Suprapubic skin (tissue), 4 donors: ENCODE measurements around the gene WDR4. TPM values are rescaled to one million over a fixed set of nuclear protein-coding genes. Genes with fewer than 3 reads are reported as not detected.
"Not testable (repeated sequence)": the region's sequence is repeated elsewhere in the genome, so short reads cannot be mapped to it uniquely, and the experiment has no call there.

Experiments
- DNase-seq, 2 donors: peaks; one replicate each; pipeline ENCODE4 v3.0.0-alpha.2; 2019; ENCODE audit warnings: low spot score in 2 of 2
- H3K27ac ChIP-seq: fragments of 200-600 bp; sonication (generic); one replicate; pipeline ENCODE4 v1.5.1; 2019
- H3K27me3 ChIP-seq: fragments of 200-600 bp; sonication (generic); one replicate; pipeline ENCODE4 v1.5.1; 2019
- H3K36me3 ChIP-seq: fragments of 200-600 bp; sonication (generic); one replicate; pipeline ENCODE4 v1.5.1; 2019
- H3K4me1 ChIP-seq: fragments of 200-600 bp; sonication (generic); one replicate; pipeline ENCODE4 v1.5.1; 2019
- H3K4me3 ChIP-seq: fragments of 200-600 bp; sonication (generic); one replicate; pipeline ENCODE4 v1.5.1; 2019; ENCODE audit warnings: mild to moderate bottlenecking
- H3K9me3 ChIP-seq: fragments of 200-600 bp; sonication (generic); one replicate; pipeline ENCODE4 v1.5.1; 2019
- EP300 ChIP-seq: sonication (generic); formaldehyde crosslinking; IDR thresholded peaks from one replicate; pipeline ENCODE4 v1.6.1; 2017; ENCODE audit warnings: antibody characterized with exemption
- POLR2A ChIP-seq, 2 donors: fragments of 450-650 bp; IDR thresholded peaks; one replicate each; pipeline ENCODE4 v1.6.1; 2017; ENCODE audit warnings: antibody characterized with exemption in 2 of 2, mild to moderate bottlenecking in 2 of 2, moderate library complexity in 2 of 2
- POLR2AphosphoS5 ChIP-seq, 3 donors: sonication (generic); formaldehyde crosslinking; IDR thresholded peaks; one replicate each; pipeline ENCODE4 v1.6.1; 2017; ENCODE audit warnings: antibody characterized with exemption in 3 of 3
- WGBS: methylation state at CpG from one replicate; pipeline ENCODE4 v1.1.5; 2018; 5-methylcytosine and 5-hydroxymethylcytosine counted together
- total RNA-seq, 4 donors: library from RNA; depleted of rRNA; stranded (reverse); fragments of >200 nt; gene quantifications; one replicate each; pipeline ENCODE4 v1.1.0, GENCODE V29; 2016
- TF ChIP-seq, protein P1 (sequence below), 2 donors: fragments of 200-600 bp in 1 of 2; fragments of 450-650 bp in 1 of 2; sonication (generic) in 1 of 2; IDR thresholded peaks; one replicate each; pipeline ENCODE4 v1.5.1; 2016 to 2019; ENCODE audit warnings: antibody characterized with exemption in 2 of 2, mild to moderate bottlenecking in 1 of 2, moderate library complexity in 1 of 2

The WDR4 gene
- total RNA-seq, 4 donors from 2014 or later: 10.1 to 18.7 (median 14.1) TPM

DNA sequence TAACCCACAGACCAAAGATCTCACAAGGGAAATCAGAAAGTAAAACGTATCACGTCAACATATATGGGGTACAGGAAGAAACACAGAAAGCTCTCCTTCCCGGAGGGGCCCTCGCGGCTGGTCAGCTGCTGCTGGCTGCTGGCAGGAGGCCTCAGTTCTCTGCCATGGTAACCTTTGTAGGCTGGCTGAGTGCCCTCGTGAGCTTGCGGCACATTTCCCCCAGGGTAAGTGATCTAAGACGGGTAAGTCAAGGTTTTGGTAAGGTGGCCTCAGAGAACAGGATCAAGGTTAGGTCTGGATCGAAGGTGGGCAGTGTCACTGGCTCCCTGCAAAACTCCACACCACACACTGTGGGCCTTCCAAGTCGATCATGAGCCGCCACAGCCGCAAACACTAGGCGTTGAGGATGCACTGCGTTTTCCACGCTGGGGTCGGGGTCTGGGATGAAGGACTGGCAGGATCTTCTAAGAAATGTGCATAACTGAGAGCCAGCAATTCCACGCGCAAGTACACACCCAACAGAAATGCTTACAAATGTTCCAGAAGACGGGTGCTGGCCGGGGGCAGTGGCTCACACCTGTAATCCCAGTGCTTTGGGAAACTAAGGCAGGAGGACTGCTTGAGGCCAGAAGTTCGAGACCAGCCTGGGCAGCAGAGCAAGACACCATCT, 33.9 kb downstream of the WDR4 start:
- H3K4me1 ChIP-seq: peaks cover 4% of the 10 kb centered on the region
- H3K36me3 ChIP-seq: peaks cover 87% of the 10 kb centered on the region
- H3K27ac ChIP-seq: peak overlapping the region; percentile 33
- no peaks in the 10 kb centered on the region for H3K9me3 ChIP-seq
- no peak overlapping the region for H3K4me3 ChIP-seq
- 73% methylated on average over 21 of the region's 21 CpGs for WGBS
- TF ChIP-seq POLR2A (IDR thresholded peaks at IDR 0.05): no peak
- TF ChIP-seq, protein P1, sequence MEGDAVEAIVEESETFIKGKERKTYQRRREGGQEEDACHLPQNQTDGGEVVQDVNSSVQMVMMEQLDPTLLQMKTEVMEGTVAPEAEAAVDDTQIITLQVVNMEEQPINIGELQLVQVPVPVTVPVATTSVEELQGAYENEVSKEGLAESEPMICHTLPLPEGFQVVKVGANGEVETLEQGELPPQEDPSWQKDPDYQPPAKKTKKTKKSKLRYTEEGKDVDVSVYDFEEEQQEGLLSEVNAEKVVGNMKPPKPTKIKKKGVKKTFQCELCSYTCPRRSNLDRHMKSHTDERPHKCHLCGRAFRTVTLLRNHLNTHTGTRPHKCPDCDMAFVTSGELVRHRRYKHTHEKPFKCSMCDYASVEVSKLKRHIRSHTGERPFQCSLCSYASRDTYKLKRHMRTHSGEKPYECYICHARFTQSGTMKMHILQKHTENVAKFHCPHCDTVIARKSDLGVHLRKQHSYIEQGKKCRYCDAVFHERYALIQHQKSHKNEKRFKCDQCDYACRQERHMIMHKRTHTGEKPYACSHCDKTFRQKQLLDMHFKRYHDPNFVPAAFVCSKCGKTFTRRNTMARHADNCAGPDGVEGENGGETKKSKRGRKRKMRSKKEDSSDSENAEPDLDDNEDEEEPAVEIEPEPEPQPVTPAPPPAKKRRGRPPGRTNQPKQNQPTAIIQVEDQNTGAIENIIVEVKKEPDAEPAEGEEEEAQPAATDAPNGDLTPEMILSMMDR (IDR thresholded peaks at IDR 0.05): no peak
- no peak for TF ChIP-seq EP300
- TF ChIP-seq POLR2AphosphoS5 (IDR thresholded peaks at IDR 0.05): no peak
- DNase-seq: peak; percentile 34 to 63
- no peaks in the 10 kb centered on the region for H3K27me3 ChIP-seq

DNA sequence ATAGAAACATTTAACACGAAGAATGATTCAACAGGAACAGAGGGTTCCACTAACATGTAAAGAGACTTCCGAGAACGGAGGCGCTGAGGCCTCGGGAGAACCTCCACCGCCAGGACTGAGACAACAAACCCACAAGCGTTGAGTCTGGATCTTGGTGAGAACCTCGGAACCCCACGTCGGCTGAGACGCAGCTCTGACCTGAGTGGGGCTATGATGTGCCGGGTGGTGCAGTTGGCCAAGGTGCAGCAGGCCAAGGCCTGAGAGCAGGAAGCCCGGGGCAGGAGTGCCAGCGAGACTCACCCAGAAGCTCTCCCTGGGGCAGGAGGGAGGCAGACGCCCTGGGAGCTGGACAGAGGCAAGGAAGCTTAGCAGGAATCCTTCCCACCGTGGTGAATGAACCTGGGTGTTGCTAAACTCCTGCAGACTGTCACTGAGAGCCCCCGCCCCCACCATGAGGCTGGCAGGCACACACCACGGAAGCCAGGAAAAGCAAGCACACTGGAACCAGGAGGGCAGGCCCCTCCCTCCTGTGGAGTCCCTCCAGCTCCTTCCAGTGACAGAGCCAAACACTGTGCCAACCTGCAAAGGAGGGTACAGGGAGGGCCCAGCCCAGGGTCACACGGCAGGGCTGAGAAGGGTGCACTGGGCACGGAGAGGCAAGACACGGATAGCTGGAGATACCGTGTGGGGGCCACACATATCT, 34.8 kb downstream of the WDR4 start:
- TF ChIP-seq, protein P1 (IDR thresholded peaks at IDR 0.05): no peak
- TF ChIP-seq EP300 (no peak), POLR2A (IDR thresholded peaks at IDR 0.05) (no peak), POLR2AphosphoS5 (IDR thresholded peaks at IDR 0.05) (no peak)
- H3K4me3 ChIP-seq: no peak overlapping the region
- peak overlapping the region; percentile 33 for H3K27ac ChIP-seq
- WGBS: 73% methylated on average over 19 of the region's 22 CpGs
- peaks cover 4% of the 10 kb centered on the region for H3K4me1 ChIP-seq
- H3K36me3 ChIP-seq: peaks cover 85% of the 10 kb centered on the region
- no peaks in the 10 kb centered on the region for H3K9me3 ChIP-seq
- DNase-seq: peak; percentile 47 to 80
- H3K27me3 ChIP-seq: no peaks in the 10 kb centered on the region

DNA sequence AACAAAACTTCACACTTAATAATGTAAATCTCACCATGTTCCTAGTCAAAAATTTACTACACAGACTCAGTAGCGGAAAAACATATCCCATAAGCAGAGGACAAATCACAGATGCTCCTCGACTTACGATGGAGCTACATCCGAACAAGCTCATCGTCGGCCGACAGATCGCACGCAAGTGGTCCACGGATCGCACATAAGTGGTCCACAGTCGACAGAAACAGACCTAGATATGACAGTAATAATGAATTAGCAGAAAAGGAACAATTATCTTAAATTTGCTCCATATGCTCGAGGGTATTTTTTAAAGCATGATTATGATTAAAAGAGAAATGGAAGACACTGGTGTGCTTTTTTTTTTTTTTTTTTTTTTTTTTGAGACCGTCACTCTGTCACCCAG, 36.3 kb downstream of the WDR4 start:
- peak in 1 of 2 donors; percentile 11 for DNase-seq
- Histone ChIP-seq H3K27me3 (no peaks in the 10 kb centered on the region), H3K4me1 (peaks cover 4% of the 10 kb centered on the region), H3K9me3 (no peaks in the 10 kb centered on the region), H3K36me3 (peaks cover 84% of the 10 kb centered on the region), H3K4me3 (no peak overlapping the region), H3K27ac (no peak overlapping the region)
- TF ChIP-seq POLR2AphosphoS5 (IDR thresholded peaks at IDR 0.05) (no peak), POLR2A (IDR thresholded peaks at IDR 0.05) (no peak), EP300 (no peak)
- TF ChIP-seq, protein P1 (IDR thresholded peaks at IDR 0.05): no peak
- 93% methylated on average over 14 of the region's 14 CpGs for WGBS

DNA sequence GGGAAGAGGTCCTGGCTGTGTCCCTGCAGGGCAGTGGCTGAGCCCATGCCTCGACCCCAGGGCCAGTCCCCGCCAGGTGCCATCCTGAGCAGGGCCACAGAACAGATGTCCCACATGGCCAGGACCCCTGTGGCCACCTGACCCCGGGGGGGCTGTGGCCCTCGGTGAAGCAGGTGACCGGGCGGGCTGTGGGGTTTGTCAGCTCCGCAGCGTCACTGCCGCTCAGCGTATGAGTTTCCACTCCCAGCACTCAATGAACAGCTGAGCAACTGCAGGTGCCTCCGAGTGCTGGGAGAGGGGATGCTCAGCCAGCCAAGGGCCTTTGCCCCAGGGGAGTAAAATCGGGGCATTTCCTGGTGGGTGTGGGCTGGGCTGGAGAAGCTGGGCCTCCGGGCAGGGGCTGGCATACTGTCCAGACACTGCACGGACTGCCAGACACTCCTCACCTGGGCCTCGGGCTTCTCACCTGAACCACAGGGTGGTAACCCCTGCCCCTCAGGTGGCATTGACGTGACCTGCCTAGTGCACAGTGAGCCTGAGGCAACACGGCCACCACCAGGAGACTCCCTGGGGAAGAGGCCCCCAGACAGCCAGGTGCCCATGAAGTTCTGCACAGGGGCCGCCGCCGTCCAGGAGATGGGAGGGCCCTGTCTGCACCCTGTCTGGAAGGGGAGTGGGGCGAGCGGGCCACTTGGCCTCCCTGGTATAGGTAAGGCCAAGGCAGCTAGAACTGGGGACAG, 37.3 kb downstream of the WDR4 start:
- H3K36me3 ChIP-seq: peaks cover 75% of the 10 kb centered on the region
- H3K4me1 ChIP-seq, H3K9me3 ChIP-seq, H3K27ac ChIP-seq, H3K4me3 ChIP-seq, H3K27me3 ChIP-seq: not testable (repeated sequence)
- peak; percentile 39 to 72 for DNase-seq
- 100% methylated on average over 2 of the region's 22 CpGs for WGBS

DNA sequence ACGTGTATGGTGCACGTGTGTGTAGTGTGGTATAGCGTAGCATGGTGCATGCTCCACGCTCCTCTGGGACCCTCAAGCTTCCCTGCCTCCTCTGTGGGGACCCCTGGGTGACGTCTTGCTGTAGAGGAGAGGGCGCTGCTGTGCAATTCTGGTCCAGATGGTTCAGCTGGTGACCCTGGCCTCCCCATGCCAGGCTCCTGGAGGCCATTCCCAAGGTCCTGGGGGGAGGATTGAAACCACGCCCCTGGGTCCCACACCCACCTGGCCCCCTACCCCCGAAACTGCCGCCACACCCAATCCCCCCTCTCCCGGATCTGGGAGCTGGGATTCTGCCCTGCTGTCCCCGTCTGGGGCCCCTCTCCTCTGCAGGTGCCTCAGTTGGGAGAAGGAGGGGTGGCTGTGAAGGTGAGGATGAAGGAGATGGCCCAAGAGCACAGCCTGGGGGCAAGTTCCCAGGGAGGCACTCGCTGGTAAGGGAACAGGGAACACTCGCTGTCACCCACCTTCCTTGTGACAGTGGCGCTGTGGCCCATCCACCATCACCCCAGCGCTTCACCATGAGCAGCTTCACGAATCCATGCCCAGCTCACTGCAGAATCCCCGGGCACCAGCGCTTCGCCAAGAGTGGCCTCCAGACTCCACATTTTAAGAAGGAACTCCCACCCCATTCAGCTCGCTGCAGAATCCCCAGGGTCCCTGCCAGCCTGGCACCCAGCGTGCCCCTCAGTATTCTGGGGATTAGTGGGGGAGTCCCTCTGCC, 38.0 kb downstream of the WDR4 start:
- Histone ChIP-seq H3K36me3 (peaks cover 70% of the 10 kb centered on the region), H3K4me3 (no peak overlapping the region), H3K4me1 (peaks cover 4% of the 10 kb centered on the region), H3K9me3 (no peaks in the 10 kb centered on the region), H3K27me3 (no peaks in the 10 kb centered on the region), H3K27ac (no peak overlapping the region)
- DNase-seq: peak; percentile 45 to 54
- WGBS: 94% methylated on average over 14 of the region's 21 CpGs
- TF ChIP-seq EP300: no peak
- TF ChIP-seq, protein P1 (IDR thresholded peaks at IDR 0.05): no peak
- no peak for TF ChIP-seq POLR2A (IDR thresholded peaks at IDR 0.05)
- no peak for TF ChIP-seq POLR2AphosphoS5 (IDR thresholded peaks at IDR 0.05)
